Amygdala (tissue), 56 donors: ENCODE measurements around the gene TEKTIP1.
A peak's percentile ranks its signal among the peaks of the same experiment; 100 is the strongest.
"Not testable (repeated sequence)": the region's sequence is repeated elsewhere in the genome, so short reads cannot be mapped to it uniquely, and the experiment has no call there.

Source experiments
- DNase-seq, 56 donors: peaks; one replicate each; lab custom pipeline; 2025; lab: John Stamatoyannopoulos, UW

Gene TEKTIP1

DNA sequence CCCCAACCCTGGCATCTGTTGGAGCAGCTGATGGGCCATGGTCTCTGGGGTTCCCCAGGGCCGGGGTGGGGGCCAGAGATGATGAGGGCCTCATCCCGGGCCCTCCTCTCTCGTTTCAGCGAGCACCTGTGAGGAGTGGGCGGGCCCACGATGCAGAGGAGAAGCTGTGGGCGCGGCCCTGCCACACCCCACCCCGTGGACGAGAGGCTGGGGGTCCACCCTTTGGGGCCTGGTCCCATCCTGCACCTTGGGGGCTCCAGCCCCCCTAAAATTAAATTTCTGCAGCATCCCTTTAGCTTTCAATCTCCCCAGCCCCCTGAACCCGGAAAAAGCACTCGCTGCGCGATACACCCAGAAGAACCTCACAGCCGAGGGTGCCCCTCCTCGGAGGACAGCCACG is 39.4 kb downstream of the TEKTIP1 start:
- no peak for DNase-seq

DNA sequence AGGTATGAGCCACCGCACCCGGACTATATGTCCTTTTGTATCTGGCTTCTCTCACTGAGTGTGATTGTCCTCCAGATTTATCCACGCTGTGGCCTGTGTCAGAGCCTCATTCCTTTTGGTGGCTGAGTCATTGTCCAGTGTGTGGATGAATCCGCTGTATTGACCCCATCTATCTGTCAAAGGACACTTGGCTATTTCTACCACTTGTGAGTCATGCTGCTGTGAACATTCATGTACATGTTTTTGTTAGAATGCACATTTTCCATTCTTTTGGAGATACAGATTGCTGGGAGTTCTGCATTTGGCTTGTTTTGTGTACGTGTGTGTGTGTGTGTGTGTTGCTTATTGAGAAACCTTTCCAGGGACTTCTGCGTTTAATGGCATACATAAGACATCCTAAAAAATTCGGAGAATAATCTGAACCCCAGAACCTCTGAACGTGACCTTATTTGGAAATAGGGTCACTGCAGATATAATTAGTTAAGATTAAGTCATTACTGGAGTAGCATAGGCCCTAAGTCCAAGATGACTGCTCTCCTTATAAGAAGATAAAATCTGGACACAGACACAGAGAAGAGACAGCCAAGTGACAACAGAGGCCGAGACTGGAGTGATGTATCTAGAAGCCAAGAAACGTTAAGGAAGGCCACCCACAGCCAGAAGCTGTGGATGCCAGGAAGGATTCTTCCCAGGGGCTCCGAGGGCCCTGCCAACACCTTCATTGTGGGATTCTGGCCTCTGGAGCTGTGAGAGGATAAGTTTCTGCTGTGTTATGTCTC is 41.4 kb downstream of the TEKTIP1 start:
- DNase-seq = peak in 5 of 56 donors; percentile 7 to 35 (median 17)

DNA sequence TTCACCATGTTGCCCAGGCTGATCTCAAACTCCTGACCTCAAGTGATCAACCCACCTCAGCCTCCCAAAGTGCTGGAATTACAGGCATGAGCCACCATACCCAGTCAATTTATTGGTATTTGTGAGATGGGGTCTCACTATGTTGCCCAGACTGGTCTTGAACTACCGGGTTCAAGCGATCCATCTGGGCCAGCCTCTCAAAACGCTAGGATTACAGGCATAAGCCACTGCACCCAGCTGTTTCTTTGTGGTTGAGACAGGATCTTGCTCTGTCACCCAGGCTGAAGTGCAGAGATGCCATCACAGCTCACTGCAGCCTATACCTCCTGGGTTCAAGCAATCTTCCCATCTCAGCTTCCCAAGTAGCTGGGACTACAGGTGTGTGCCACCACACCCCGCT is 42.8 kb downstream of the TEKTIP1 start:
- not testable (repeated sequence) for DNase-seq

DNA sequence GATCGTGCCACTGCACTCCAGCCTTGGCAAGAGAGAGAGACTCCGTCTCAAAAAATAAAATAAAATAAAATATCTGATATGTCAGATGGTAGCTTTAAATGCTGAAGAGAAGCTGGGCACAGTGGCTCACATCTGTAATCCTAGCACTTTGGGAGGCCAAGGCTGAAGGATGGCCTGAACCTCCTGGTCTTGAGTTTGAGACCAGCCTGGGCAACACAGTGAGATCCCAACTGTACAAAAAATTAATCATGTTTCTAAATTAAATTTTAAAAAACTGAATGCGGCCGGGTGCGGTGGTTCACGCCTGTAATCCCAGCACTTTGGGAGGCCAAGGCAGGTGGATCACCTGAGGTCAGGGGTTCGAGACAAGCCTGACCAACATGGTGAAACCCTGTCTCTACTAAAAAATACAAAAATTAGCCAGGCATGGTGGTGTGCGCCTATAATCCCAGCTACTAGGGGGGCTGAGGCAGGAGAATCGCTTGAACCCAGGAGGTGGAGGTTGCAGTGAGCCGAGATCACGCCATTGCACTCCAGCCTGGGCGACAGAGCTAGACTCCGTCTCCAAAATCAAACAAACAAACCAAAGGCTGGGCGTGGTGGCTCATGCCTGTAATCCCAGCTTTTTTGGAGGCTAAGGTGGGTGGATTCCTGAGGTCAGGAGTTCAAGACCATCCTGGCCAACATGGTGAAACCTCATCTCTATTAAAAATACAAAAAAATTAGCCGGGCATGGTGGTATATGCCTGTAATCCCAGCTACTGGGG is 45.2 kb downstream of the TEKTIP1 start:
- not testable (repeated sequence) for DNase-seq

DNA sequence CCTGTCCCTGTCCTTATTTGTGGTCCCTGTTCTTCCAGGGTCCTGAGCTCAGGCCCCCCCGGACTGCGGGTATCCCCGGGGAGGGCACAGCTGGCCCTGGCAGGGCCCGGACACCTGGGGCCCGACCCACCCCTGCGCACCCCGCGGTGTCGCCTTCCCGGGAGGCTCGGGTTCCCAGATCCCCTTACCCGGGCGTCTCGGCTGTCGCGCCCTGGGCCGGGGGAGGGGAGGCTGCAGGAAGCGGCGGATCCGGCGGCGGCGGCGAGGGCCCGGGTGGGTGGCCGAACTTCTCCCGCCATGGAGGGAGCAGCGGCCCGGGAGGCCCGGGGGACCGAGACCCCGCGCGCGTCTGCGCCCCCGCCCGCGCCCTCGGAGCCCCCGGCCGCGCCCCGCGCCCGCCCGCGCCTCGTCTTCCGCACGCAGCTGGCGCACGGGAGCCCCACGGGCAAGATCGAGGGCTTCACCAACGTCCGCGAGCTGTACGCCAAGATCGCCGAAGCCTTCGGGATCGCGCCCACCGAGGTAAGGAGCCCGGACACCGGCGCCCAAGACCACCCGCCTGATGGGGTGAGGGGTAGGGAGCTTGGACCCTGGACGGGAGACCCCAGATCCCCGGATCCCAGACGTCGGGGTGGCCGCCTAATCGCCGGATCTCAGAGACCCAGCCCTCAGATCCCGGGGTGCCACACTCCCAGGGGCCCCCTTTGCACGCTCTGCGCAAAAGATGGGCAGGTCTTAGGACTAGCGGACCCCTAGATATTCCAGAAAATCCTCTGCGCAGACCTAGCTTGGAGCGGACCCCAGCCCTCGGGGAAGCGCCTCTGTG is 46.5 kb downstream of the TEKTIP1 start, which contains the start of gene GIPC3:
GIPC3 (plus strand) TSS at position 178 of the 826 bp plus-strand sequence; CDS start at position 298, 120 bp downstream.
- DNase-seq = no peak

DNA sequence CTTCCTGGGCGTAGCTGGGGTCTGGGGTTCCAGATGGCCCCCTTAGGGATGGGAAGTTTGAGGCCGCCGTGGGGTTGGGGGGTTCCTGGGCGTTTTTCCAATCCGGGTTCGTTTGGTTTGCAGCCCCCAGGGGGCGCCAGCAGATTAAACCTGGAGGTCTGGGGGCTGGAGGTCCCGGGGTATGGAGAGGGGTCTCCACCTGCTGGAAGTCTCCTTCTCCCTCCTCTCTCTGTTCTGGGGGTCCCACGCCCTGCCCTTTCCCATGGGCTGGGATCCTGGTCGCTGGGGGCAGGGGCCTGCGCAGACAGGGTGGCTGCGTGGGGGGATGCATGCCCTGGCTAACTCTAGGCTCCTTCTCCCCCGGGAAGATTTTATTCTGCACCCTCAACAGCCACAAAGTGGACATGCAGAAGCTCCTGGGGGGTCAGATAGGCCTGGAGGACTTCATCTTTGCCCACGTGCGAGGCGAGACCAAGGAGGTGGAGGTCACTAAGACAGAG is 47.2 kb downstream of the TEKTIP1 start:
- DNase-seq = no peak

DNA sequence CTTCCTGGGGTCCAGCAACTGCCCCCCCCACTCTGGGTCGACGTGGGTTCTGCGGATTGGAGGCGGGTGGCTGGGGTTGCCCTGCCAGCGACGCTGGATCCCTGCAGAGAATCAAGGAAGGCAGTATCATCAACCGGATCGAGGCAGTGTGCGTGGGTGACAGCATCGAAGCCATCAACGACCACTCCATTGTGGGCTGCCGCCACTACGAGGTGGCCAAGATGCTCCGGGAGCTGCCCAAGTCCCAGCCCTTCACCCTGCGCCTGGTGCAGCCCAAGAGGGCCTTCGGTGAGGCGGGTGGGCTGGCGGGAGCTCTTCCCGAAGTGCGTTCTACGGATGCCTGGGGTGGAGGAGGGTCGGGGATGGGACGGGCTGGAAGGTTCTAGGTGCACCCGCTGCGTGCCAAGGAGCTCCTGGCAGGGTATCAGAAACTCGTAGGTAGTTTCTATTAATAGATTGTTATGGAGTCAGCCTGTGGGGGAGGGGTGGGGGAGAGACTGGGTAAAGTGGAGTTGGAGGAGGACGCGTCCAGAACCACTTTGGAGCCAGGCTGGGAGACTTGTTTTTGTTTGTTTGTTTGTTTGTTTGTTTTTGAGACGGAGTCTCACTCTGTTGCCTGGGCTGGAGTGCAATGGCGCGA is 47.9 kb downstream of the TEKTIP1 start:
- DNase-seq = no peak

DNA sequence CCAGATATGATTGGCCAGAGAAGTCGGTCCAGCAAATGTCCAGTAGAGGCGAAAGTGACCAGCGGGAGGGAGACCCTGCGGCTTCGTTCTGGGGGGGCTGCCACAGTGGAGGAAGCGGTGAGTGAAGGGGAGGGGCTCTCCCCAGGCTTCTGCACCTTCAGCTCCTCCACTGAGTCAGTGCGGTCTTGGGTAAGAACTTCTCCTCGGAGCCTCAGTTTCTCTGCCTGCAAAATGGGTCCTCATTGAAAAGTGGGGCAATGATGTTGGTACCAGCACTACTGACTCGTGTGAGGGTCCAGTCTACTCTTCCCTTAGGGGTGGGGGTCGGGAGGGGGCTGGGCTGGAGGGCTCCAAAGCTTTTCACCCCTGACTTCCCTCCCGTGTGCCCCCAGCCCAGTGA is 50.5 kb downstream of the TEKTIP1 start:
- DNase-seq = no peak

DNA sequence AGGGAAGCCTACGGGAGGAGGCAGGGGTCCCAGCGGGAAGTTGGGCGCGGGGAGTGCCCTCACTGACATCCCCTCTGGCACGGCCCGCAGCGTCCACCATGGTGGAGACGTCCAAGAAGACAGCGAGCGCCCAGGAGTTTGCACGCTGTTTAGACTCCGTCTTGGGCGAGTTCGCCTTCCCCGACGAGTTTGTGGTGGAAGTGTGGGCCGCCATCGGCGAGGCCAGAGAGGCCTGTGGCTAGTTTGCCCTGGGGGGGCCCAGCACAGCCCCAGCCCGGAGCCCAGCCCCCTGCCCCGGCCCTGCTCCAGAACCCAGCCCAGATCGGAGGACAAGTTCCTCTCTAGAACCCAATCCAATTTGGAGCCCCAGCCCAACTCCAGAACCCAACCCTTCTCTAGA is 51.0 kb downstream of the TEKTIP1 start:
- DNase-seq = no peak

DNA sequence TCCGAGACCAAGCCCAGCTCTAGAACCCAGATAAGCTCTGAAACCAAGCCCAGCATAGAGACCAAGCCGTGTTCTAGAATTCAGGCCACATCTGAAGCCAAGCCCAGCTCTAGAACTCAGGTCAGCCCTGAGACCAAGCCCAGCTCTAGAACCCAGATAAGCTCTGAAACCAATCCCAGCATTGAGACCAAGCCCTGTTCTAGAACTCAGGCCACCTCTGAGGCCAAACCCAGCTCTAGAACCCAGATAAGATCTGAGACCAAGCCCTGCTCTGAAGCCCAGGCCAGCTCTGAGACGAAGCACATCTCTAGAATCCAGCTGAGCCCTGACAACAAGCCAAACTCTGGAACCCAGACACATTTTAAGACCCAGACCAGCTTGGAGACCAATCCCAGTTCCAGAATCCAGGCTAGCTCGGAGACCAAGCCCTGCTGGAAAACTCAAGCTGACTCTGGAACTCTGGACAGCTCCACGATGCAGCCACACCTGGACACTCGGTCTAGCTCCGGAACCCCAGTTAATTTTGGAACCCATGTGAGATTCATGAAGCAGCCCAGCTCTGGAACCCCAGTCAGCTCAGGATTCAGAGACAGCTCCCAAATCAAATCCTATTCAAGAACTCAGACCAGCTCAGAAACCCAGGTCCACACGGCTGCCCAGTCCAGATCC is 52.2 kb downstream of the TEKTIP1 start:
- no peak for DNase-seq

DNA sequence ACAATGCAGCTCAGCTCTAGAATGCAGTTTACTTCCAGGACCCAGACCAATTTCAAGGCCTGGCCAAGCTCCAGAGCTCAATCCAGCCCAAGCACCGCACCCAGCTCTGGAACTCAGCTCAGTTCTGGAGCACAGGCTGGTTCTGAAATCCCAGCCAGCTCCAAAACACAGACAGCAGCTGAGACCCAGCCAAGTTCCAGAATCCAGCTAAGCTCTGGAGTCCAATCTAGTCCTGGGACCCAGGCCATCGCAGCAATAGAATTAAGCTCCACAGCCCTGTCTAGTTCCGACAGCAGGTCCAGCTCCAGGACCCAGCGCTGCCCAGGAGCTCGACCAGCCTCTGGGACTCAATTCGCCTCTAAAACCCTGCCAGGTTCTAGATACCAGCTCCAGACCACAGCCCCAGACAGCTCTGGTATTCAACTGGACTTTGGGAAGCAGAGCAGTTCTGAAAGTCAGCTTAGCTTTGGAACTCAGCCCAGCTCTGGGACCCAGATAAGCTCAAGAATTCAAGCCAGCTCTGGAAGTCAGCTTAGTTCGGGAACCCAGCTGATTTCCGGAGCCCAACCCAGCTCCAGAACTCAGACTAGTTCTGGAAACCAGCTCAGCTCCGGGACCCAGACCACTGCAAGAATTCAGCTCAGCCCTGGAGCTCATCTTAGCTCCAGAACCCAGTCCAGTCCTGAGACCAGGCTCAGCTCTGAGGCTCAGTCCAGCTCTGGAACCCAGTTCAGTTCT is 53.1 kb downstream of the TEKTIP1 start:
- no peak for DNase-seq

DNA sequence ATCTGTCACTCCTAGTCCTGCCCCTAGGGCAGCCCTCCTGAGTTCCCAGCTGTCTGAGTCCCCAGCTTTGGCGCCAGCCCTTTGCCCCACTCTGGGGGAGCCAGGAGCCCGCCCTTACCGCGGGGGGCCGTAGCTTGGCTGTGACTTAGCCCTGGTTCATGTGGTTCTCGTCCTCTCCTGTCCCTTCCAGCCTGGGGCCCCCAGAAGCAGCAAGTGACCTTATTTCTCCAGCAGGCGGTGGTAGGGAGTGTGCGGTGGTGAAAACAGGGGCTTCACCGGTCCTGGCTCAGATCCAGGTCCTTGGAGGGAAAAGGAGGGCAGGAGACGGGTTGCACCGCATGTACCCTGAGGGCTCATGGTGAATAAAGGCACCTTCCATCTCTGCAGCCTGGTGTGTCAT is 54.2 kb downstream of the TEKTIP1 start:
- no peak for DNase-seq
